Right cardiac atrium (tissue), 5 donors: ENCODE results near the gene RNF223. TPM values are rescaled to one million over a fixed set of nuclear protein-coding genes. Genes with fewer than 3 reads are reported as not detected.
A peak's percentile ranks its signal among the peaks of the same experiment; 100 is the strongest.

Source experiments
- ATAC-seq, 2 donors: fragments of 200-7000 bp; cut with Tn5 transposase; one replicate each; pipeline versions ENCODE4 v1.8.0 to v1.9.1; 2020; ENCODE audit warnings: moderate library complexity in 2 of 2, mild to moderate bottlenecking in 1 of 2
- DNase-seq, 3 donors: peaks; one replicate each; pipeline ENCODE4 v3.0.0-alpha.2; 2020
- H3K27ac ChIP-seq: one replicate; pipeline ENCODE4 v1.5.1; 2013; ENCODE audit warnings: mild to moderate bottlenecking, low read length, control low read depth, moderate library complexity
- H3K27me3 ChIP-seq: one replicate; pipeline ENCODE4 v1.6.1; 2013; ENCODE audit not compliant: control insufficient read depth, insufficient read depth
- H3K4me1 ChIP-seq: one replicate; pipeline ENCODE4 v1.6.1; 2013; ENCODE audit warnings: low read length; ENCODE audit not compliant: control insufficient read depth, insufficient read depth
- H3K4me3 ChIP-seq: one replicate; pipeline ENCODE4 v1.5.1; 2013; ENCODE audit warnings: low read length, control low read depth
- H3K9me3 ChIP-seq: one replicate; pipeline ENCODE4 v1.6.1; 2013; ENCODE audit warnings: low read length; ENCODE audit not compliant: control insufficient read depth
- WGBS: extraction: QIAGEN DNeasy Blood & Tissue Kit; methylation state at CpG from one replicate; pipeline ENCODE4 v1.1.7; 2013; 5-methylcytosine and 5-hydroxymethylcytosine counted together
- intact Hi-C, 4 donors: fragments of 100-400 bp; cut with DNase I; formaldehyde crosslinking; loops; one replicate each; pipeline versions ENCODE4 v1.11.0 to v1.14.0; 2022 to 2023
- polyA plus RNA-seq: library from polyadenylated mRNA; stranded (reverse); fragments of 200-250 nt; gene quantifications from one replicate; pipeline ENCODE4 v1.2.3, GENCODE V29; 2013
- total RNA-seq, 4 donors: library from RNA; stranded (reverse); fragmentation: NEBNext Ultra II Directional; extraction: Animal tissue kit (Norgen Biotek cat#: 25700); gene quantifications; one replicate each; pipeline ENCODE4 v1.2.1, GENCODE V29; 2021
- donor health status: healthy with polysubstance abuse.
- donor health status: DM: no; HTN: yes; CAD: no.
- donor health status: DM: no; HTN: no; CAD: no.
- donor health status: DM: no; HTN: yes; CAD: no; lungs with severe emphysema.
- donor health status: DM: yes; HTN: yes; CAD: no.

Gene RNF223
- total and polyA plus RNA-seq, 5 donors = not detected

DNA sequence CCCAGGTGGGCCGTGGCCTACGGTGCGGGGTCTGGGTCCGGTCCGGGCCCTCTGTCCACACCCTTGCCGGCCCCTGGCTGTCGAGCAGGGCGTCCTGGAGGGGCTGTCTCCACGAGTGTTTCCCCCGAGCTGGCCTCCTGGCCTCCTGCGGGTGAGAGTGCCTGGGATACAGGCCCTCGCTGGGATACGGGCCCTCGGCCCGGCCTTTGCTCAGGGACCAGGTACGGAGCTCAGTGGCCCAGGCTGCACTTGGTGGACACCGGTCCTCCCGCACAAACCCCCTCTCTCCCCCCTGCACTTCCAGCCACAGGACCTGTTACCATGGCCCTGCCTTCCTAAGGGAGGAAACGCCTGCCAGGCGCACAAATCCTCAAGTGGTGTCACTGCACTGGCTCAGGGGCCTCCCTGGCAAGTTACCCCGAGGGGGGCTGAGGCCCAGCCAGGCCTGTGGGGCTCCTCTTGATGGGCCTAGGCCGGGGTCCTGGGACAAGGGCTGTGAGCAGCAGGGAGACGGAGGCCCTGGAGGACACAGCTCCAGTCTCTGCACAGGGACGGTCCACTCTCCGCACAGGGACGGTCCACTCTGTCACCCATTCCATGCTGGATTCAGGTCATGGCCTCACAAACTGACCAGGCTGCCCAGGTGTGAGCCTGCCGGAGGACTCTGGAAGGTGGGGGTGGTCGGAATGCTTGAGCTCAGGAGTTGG lies 18.2 kb upstream of the RNF223 start:
- no peak overlapping the region for H3K27ac ChIP-seq
- H3K4me3 ChIP-seq = no peak overlapping the region
- ATAC-seq (peak in 1 of 2 donors; percentile 5), DNase-seq (peak in 1 of 3 donors; percentile 67)
- intact Hi-C loops = no loop called here
- no peaks in the 10 kb centered on the region for H3K9me3 ChIP-seq
- WGBS = 95% methylated on average over 28 of the region's 28 CpGs
- H3K4me1 ChIP-seq = no peaks in the 10 kb centered on the region
- no peaks in the 10 kb centered on the region for H3K27me3 ChIP-seq

DNA sequence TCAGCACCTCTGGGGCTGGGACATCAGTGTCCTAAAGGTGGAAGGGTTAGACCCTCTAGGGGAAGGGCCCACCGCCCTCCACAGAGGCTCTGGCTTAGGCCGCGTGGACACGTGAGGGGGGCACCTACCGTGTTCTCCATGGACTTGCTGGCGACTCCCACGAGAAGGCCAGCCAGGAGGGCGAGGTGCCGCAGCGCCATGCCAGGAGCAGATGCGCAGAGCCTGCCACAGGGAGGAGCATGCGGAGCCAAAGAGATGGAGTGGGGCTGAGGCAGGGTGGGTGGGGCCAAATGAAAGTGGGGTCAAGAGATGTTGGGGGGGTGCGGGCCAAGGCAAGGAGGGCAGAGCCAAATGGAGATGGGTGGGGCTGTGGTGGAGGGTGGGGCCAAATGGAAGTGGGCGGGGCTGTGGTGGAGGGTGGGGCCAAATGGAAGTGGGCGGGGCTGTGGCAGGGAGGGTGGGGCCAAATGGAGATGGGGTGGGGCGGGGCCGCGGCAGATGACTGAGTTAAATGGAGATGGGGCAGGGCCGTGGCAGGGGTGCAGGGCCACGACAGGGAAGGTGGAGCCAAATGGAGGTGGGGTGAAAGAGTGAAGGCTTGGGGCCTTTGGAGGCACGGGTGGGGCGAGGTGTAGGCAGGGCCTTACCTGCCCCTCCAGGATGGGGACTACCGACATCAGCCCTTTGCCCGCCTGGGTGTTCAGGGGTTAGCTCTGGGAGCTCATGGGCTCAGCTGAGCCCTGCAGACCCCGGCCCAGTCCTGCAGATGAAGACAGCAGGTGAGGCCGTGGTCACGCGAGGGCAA lies 17.4 kb upstream of the RNF223 start:
- no peaks in the 10 kb centered on the region for H3K27me3 ChIP-seq
- WGBS = 97% methylated on average over 28 of the region's 28 CpGs
- H3K27ac ChIP-seq = no peak overlapping the region

DNA sequence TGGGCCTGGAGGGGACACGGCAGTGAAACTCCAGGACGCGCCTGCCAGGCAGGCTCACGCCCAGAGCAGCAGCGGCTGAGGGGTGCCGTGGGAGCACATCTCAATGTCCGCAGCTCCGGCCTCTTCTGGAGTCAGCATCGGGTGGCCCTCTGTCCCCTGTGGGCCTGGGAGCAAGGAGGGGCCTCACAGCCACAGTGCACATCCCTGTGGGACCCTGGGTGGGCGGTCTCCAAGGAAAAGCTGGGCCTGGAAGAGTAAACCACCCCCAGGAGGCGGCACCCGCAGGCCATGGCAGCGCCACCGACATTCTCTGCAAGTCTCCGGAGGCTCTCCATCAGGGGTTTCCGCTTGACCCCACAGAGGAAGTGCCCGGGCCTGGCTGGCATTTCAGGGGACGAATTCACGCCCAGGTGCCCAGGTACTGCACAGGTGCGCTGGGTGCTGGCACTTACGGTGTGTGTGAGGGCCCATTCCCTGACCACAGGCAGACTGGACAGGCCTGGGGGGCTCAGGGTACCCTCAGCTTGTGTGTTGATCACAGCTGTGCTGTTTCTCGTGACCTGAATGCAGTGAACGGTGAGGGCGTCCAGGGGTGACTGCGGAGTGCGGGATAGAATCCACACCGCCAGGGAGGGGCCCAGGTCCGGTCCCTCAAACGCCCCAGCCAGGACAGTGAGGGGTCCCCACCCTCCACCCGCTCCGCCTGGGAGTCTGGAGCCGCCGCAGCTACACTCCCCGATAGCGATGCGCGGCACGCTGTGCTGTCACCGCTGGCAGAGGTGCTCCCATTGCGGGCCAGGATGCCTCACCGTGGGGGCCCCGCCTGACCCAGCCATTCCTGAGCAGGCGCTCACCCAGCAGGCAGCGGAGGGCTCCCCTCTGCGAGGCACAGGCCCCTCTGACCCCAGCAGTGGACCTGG lies 16.6 kb upstream of the RNF223 start:
- Histone ChIP-seq H3K27ac (no peak overlapping the region), H3K4me3 (no peak overlapping the region), H3K27me3 (no peaks in the 10 kb centered on the region), H3K9me3 (no peaks in the 10 kb centered on the region), H3K4me1 (no peaks in the 10 kb centered on the region)
- no peak for ATAC-seq
- intact Hi-C loops = no loop called here
- peak in 2 of 3 donors; percentile 51 to 63 for DNase-seq
- WGBS = 95% methylated on average over 45 of the region's 45 CpGs

More for the DNA sequence above, 17.4 kb upstream of the RNF223 start:
- H3K4me1 ChIP-seq = no peaks in the 10 kb centered on the region
- H3K9me3 ChIP-seq = no peaks in the 10 kb centered on the region
- DNase-seq (peak; percentile 21 to 48 (median 48)), ATAC-seq (no peak)
- H3K4me3 ChIP-seq = no peak overlapping the region
- intact Hi-C loops = no loop called here

DNA sequence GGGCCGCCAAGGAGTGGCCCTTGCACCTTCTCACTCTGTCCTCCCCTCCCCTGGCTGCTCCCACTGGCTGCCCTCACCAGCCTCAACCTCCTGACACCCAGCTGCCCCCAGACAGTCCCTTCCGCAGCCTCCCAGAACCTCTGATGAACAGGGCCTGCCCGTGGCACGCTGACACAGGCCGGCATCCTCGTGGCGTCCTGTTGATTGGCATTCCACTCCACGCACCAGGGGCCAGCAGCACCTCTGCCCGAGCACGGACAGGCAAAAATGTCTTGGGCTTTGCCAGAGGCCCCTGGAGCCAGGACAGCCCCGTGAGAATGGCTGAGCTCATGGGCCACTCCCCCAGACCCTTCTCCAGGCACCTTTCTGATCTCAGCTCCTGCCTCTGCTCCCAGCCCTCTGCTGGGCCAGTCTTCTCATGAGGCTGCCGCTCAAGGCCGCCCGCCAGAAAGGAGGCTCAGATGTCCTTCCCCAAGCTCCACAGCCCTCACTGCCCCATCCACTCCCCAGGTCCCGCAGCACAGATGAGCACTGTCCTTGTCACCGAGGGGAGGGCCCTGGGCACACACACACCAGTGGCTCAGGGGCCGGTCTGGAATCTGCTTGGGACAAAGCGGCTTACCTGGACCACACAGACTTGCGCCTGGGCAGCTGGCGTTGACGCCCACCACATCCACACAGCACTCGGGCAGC lies 15.8 kb upstream of the RNF223 start:
- DNase-seq (peak in 1 of 3 donors; percentile 40), ATAC-seq (no peak)
- Histone ChIP-seq H3K4me3 (no peak overlapping the region), H3K27me3 (no peaks in the 10 kb centered on the region), H3K27ac (no peak overlapping the region), H3K9me3 (no peaks in the 10 kb centered on the region), H3K4me1 (no peaks in the 10 kb centered on the region)
- intact Hi-C loops = no loop called here
- 94% methylated on average over 22 of the region's 22 CpGs for WGBS

DNA sequence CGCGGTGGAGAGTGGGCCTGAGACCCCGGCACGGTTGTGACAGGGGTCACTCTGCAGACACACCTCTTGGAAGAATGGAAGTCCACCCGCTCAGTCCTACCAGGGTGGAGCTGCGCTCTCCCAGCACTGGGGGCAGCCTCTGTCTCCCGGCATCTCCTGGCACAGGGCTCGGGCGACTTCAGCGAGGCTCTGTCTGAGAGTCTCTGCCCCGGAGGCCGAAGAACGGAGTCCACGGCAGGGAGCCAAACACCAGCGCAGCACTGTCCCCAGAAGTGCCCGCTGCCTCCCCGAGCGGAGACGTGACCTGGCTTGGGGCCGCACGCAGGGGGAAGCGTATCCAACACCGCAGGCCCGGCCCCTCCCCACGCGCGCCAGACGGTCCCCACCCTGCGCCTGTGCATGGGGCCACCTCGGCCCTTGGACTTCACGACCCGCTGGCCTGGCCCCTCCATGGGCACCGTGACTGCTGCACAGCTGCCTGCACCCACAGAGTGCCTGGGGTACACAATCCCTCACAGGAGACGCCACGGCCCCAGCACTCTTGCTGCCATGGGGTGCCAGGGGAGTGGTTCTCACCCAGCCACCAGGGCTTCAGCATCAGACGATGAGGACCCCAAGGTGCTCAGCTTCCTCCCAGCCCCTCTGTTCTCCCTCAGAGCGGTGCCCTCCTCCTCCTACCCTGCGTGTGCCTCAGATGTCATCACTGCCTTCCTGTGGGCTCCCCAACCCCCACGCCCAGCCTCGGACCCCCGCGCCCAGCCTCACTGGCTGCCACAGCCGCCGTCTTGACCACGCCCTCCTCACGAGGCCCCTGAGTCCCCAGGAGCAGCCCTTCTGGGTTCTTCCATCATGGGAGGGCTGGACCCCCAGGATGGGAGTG lies 14.9 kb upstream of the RNF223 start:
- intact Hi-C loops = no loop called here
- Histone ChIP-seq H3K4me1 (no peaks in the 10 kb centered on the region), H3K27me3 (no peaks in the 10 kb centered on the region), H3K27ac (no peak overlapping the region), H3K9me3 (no peaks in the 10 kb centered on the region), H3K4me3 (no peak overlapping the region)
- ATAC-seq (no peak), DNase-seq (peak in 2 of 3 donors; percentile 44 to 47)
- WGBS = 94% methylated on average over 46 of the region's 46 CpGs

DNA sequence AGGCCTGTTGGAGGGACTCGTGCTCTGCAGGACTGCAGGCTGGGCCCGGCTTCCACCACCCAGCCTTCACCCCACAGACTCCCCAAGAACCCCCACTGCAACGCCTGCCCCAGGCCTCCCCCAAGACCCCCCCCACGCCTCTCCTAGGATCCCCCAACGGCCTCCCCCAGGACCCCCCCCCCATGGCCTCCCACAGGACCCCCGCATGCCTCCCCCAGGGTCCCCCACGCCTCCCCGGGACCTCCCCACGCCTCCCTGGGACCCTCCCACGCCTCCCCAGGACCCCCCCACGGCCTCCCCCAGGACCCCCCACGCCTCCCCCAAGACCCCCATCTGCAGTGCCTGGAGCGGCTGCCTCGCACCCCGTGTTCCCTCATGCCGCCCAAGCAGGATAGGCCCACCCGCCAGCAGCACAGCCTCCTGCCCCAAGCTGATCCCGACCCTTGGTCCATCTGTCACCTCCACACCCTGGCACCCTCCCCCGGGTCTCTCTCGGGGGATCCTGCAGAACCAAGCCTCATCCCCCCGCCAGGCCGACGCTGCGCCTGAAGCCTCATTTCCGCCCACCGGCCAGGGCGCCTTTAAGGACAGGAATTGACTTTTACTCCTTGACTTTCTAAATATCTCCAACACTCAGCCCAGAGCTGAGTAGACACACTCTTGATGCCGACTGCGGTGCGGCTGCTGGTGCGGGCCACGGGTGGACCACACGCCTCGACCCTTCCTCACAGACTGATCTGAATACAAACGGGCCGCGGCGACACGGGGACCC lies 14.1 kb upstream of the RNF223 start:
- intact Hi-C loops = no loop called here
- no peaks in the 10 kb centered on the region for H3K4me1 ChIP-seq
- H3K27ac ChIP-seq = no peak overlapping the region
- H3K27me3 ChIP-seq = no peaks in the 10 kb centered on the region
- ATAC-seq = no peak
- 90% methylated on average over 39 of the region's 39 CpGs for WGBS
- no peaks in the 10 kb centered on the region for H3K9me3 ChIP-seq
- H3K4me3 ChIP-seq = no peak overlapping the region
- DNase-seq = peak in 2 of 3 donors; percentile 11 to 44

DNA sequence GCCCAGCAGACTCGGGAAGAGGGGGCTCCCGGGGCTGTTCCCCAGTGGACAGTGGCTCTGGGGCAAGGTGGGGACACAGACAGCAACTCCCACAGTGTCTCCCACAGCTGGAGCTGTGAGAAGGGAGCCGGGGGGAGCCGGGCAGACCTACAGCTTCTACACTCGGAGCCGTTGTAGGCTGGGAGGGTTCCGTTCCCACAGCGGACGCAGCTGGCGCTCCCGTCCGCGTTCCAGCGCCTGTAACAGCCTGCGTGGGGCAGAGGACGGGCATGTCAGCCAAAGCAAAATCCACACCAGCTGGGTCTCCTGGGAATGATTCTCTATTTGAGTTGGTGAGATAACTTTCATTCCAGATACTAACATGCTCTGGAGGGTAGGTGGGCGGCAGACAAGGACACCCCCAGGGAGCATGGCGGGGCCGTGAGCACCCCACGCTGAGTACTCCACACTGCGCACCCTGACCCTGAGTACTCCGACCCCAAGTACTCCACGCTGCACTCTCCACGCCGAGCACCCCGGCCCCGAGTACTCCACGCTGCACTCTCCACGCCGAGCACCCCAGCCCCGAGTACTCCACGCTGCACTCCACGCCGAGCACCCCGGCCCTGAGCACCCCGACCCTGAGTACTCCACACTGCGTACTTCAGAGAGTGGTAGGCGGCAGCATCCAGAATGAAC lies 13.4 kb upstream of the RNF223 start:
- no peaks in the 10 kb centered on the region for H3K4me1 ChIP-seq
- no peaks in the 10 kb centered on the region for H3K9me3 ChIP-seq
- no peak overlapping the region for H3K27ac ChIP-seq
- ATAC-seq (no peak), DNase-seq (peak in 1 of 3 donors; percentile 36)
- 93% methylated on average over 38 of the region's 38 CpGs for WGBS
- no peaks in the 10 kb centered on the region for H3K27me3 ChIP-seq
- H3K4me3 ChIP-seq = no peak overlapping the region
- intact Hi-C loops = no loop called here

DNA sequence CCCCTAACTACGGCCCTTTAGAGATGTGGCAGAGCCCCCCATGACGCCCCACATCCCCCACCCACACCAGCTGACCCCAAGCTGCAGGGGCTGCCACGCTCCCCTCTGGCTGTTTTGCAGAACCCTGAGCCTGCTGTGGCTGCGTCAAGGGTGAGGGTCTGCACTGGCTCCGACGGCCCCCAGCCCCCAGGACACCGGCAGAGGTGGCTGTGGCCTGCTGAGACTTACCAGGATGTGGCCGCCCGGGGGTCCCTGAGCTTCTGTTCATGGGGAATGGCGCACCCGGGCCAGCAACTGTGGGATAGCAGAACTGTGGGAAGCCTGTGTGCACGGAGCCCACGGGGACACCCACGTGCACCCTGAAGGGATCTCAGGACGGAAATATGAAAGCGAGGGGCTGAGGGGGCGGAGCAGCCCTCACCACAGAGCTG lies 12.8 kb upstream of the RNF223 start:
- Histone ChIP-seq H3K4me3 (no peak overlapping the region), H3K4me1 (no peaks in the 10 kb centered on the region), H3K9me3 (no peaks in the 10 kb centered on the region), H3K27me3 (no peaks in the 10 kb centered on the region), H3K27ac (no peak overlapping the region)
- DNase-seq (peak in 2 of 3 donors; percentile 36 to 45), ATAC-seq (no peak)
- whole genome bisulfite sequencing = 91% methylated on average over 17 of the region's 17 CpGs
- intact Hi-C loops = no loop called here
